Measurements from ENCODE around the gene AUH. TPM values are rescaled to one million over a fixed set of nuclear protein-coding genes. Genes with fewer than 3 reads are reported as not detected.
A peak's percentile ranks its signal among the peaks of the same experiment; 100 is the strongest.

The AUH gene
- total and polyA plus RNA-seq, 10 of the 15 experiments (the other 5 are each of a cell fraction or from before 2014, with no cell fraction given): 1.7 to 7.3 (median 4.6) TPM

DNA sequence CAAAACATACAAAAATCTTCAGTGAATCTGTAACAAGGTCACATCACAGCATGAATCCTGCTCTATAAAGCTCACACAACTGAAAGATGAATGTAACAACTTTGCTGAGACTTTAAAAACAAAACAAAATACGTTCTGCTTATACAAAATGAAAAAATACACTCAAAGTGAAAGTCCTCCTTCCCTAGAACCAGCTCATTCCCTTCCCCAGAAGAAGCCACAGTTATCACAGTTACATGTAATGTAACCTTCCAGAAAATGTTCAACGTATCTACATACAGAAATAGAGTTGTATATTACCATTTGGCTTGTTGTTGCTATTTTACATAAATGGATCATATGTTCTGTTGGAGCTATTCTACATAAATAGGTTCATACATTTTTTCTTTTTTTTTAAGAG, 2.6 kb downstream of the AUH start (continued):
- TF ChIP-seq, protein P1, sequence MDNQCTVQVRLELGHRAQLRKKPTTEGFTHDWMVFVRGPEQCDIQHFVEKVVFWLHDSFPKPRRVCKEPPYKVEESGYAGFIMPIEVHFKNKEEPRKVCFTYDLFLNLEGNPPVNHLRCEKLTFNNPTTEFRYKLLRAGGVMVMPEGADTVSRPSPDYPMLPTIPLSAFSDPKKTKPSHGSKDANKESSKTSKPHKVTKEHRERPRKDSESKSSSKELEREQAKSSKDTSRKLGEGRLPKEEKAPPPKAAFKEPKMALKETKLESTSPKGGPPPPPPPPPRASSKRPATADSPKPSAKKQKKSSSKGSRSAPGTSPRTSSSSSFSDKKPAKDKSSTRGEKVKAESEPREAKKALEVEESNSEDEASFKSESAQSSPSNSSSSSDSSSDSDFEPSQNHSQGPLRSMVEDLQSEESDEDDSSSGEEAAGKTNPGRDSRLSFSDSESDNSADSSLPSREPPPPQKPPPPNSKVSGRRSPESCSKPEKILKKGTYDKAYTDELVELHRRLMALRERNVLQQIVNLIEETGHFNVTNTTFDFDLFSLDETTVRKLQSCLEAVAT (IDR thresholded peaks at IDR 0.05): no peak
- TF ChIP-seq NR2C2 (IDR thresholded peaks at IDR 0.05; ENCODE audit: borderline replicate concordance, control insufficient read depth, insufficient read length, low read depth): no peak
- TF ChIP-seq CHD1 (IDR thresholded peaks at IDR 0.05; ENCODE audit: low read depth, low read length): no peak
- TF ChIP-seq, protein P2, sequence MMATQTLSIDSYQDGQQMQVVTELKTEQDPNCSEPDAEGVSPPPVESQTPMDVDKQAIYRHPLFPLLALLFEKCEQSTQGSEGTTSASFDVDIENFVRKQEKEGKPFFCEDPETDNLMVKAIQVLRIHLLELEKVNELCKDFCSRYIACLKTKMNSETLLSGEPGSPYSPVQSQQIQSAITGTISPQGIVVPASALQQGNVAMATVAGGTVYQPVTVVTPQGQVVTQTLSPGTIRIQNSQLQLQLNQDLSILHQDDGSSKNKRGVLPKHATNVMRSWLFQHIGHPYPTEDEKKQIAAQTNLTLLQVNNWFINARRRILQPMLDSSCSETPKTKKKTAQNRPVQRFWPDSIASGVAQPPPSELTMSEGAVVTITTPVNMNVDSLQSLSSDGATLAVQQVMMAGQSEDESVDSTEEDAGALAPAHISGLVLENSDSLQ (IDR thresholded peaks at IDR 0.05): no peak
- no peak for TF ChIP-seq RAD21 (IDR thresholded peaks at IDR 0.05; ENCODE audit: insufficient read depth, low read depth, low read length)
- TF ChIP-seq, protein P3, sequence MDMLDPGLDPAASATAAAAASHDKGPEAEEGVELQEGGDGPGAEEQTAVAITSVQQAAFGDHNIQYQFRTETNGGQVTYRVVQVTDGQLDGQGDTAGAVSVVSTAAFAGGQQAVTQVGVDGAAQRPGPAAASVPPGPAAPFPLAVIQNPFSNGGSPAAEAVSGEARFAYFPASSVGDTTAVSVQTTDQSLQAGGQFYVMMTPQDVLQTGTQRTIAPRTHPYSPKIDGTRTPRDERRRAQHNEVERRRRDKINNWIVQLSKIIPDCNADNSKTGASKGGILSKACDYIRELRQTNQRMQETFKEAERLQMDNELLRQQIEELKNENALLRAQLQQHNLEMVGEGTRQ (IDR thresholded peaks at IDR 0.05; ENCODE audit: borderline replicate concordance, low read depth, low read length): no peak
- no peak for TF ChIP-seq TBL1XR1 (IDR thresholded peaks at IDR 0.05; ENCODE audit: low read depth, low read length)
- TF ChIP-seq CHD4 (IDR thresholded peaks at IDR 0.05): no peak
- TF ChIP-seq ZNF622 (IDR thresholded peaks at IDR 0.05): no peak
- TF ChIP-seq ZNF217 (IDR thresholded peaks at IDR 0.05): 0 out of 2 replicates have a peak, but pooled peaks have one; percentile 42
- no peak for TF ChIP-seq STAT1 (conservative IDR thresholded peaks at IDR 0.05)
- no peak for TF ChIP-seq SMAD5 (IDR thresholded peaks at IDR 0.05; ENCODE audit: low read depth)
- TF ChIP-seq, protein P4, sequence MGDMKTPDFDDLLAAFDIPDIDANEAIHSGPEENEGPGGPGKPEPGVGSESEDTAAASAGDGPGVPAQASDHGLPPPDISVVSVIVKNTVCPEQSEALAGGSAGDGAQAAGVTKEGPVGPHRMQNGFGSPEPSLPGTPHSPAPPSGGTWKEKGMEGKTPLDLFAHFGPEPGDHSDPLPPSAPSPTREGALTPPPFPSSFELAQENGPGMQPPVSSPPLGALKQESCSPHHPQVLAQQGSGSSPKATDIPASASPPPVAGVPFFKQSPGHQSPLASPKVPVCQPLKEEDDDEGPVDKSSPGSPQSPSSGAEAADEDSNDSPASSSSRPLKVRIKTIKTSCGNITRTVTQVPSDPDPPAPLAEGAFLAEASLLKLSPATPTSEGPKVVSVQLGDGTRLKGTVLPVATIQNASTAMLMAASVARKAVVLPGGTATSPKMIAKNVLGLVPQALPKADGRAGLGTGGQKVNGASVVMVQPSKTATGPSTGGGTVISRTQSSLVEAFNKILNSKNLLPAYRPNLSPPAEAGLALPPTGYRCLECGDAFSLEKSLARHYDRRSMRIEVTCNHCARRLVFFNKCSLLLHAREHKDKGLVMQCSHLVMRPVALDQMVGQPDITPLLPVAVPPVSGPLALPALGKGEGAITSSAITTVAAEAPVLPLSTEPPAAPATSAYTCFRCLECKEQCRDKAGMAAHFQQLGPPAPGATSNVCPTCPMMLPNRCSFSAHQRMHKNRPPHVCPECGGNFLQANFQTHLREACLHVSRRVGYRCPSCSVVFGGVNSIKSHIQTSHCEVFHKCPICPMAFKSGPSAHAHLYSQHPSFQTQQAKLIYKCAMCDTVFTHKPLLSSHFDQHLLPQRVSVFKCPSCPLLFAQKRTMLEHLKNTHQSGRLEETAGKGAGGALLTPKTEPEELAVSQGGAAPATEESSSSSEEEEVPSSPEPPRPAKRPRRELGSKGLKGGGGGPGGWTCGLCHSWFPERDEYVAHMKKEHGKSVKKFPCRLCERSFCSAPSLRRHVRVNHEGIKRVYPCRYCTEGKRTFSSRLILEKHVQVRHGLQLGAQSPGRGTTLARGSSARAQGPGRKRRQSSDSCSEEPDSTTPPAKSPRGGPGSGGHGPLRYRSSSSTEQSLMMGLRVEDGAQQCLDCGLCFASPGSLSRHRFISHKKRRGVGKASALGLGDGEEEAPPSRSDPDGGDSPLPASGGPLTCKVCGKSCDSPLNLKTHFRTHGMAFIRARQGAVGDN (IDR thresholded peaks at IDR 0.05): no peak
- TF ChIP-seq IRF4 (IDR thresholded peaks at IDR 0.05; ENCODE audit: low read depth, low read length): peak; percentile 88; the same call in 1 of the 2 replicates
- TF ChIP-seq RCOR1 (conservative IDR thresholded peaks at IDR 0.05; ENCODE audit: low read depth, low read length): no peak
- TF ChIP-seq, protein P5, sequence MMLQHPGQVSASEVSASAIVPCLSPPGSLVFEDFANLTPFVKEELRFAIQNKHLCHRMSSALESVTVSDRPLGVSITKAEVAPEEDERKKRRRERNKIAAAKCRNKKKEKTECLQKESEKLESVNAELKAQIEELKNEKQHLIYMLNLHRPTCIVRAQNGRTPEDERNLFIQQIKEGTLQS (IDR thresholded peaks at IDR 0.05; ENCODE audit: borderline replicate concordance, extremely low read depth, low read depth, low read length): no peak
- TF ChIP-seq LARP7 (IDR thresholded peaks at IDR 0.05): no peak
- TF ChIP-seq EGR1 (IDR thresholded peaks at IDR 0.05; ENCODE audit: borderline replicate concordance in 1 of 2, low read depth in 2 of 2, low read length in 2 of 2): no peak
- no peak; the same call in 1 of the 2 replicates for TF ChIP-seq ZBED1 (IDR thresholded peaks at IDR 0.05; ENCODE audit: borderline replicate concordance)
- no peak for TF ChIP-seq NBN (IDR thresholded peaks at IDR 0.05)
- TF ChIP-seq, protein P6, sequence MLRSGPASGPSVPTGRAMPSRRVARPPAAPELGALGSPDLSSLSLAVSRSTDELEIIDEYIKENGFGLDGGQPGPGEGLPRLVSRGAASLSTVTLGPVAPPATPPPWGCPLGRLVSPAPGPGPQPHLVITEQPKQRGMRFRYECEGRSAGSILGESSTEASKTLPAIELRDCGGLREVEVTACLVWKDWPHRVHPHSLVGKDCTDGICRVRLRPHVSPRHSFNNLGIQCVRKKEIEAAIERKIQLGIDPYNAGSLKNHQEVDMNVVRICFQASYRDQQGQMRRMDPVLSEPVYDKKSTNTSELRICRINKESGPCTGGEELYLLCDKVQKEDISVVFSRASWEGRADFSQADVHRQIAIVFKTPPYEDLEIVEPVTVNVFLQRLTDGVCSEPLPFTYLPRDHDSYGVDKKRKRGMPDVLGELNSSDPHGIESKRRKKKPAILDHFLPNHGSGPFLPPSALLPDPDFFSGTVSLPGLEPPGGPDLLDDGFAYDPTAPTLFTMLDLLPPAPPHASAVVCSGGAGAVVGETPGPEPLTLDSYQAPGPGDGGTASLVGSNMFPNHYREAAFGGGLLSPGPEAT (IDR thresholded peaks at IDR 0.05; ENCODE audit: low read depth): no peak
- TF ChIP-seq SREBF1 (IDR thresholded peaks at IDR 0.05; ENCODE audit: low read length): no peak
- TF ChIP-seq JUNB (IDR thresholded peaks at IDR 0.05): peak; percentile 97
- no peak for TF ChIP-seq CREB1 (IDR thresholded peaks at IDR 0.05; ENCODE audit: low read depth)
